Measurements from ENCODE around the gene SLC7A9.
"Not testable (repeated sequence)": the region's sequence is repeated elsewhere in the genome, so short reads cannot be mapped to it uniquely, and the experiment has no call there.

The SLC7A9 gene

GRCh38 chr19:32881766-32882165 lies 12.2 kb upstream of the SLC7A9 start:
- no peak for DNase-seq

- no peak for DNase-seq
Measured at GRCh38 chr19:32880622-32881021, 11.1 kb upstream of the SLC7A9 start.

- DNase-seq: no peak
Measured at GRCh38 chr19:32879741-32880140, 10.2 kb upstream of the SLC7A9 start.

- no peak for DNase-seq
Measured at GRCh38 chr19:32878988-32879387, 9.4 kb upstream of the SLC7A9 start.

- no peak for DNase-seq
Measured at GRCh38 chr19:32877977-32878745, 8.6 kb upstream of the SLC7A9 start.

GRCh38 chr19:32877323-32877912 lies 7.9 kb upstream of the SLC7A9 start:
- no peak for DNase-seq

GRCh38 chr19:32876919-32877285 lies 7.3 kb upstream of the SLC7A9 start:
- DNase-seq: no peak

GRCh38 chr19:32876236-32876918 lies 6.8 kb upstream of the SLC7A9 start:
- no peak for DNase-seq

GRCh38 chr19:32875428-32875827 lies 5.9 kb upstream of the SLC7A9 start:
- DNase-seq: no peak

- DNase-seq: no peak
Measured at GRCh38 chr19:32874605-32875004, 5.0 kb upstream of the SLC7A9 start.

GRCh38 chr19:32873247-32873959 lies 3.8 kb upstream of the SLC7A9 start:
- DNase-seq: no peak

- DNase-seq: no peak
Measured at GRCh38 chr19:32872391-32872790, 2.8 kb upstream of the SLC7A9 start.

- DNase-seq: no peak
Measured at GRCh38 chr19:32870981-32871451, 1.4 kb upstream of the SLC7A9 start.

- no peak for DNase-seq
Measured at GRCh38 chr19:32869966-32870573, 503 bp upstream of the SLC7A9 start.

- no peak for DNase-seq
Measured at GRCh38 chr19:32868206-32868950, 1.2 kb downstream of the SLC7A9 start.

- not testable (repeated sequence) for DNase-seq
Measured at GRCh38 chr19:32867436-32867835, 2.1 kb downstream of the SLC7A9 start.

- DNase-seq: no peak
Measured at GRCh38 chr19:32866564-32867265, 2.9 kb downstream of the SLC7A9 start.

GRCh38 chr19:32866061-32866460 lies 3.5 kb downstream of the SLC7A9 start:
- no peak for DNase-seq

- no peak for DNase-seq
Measured at GRCh38 chr19:32865326-32865725, 4.2 kb downstream of the SLC7A9 start.

GRCh38 chr19:32864318-32865007 lies 5.1 kb downstream of the SLC7A9 start:
- no peak for DNase-seq

GRCh38 chr19:32863841-32864240 lies 5.7 kb downstream of the SLC7A9 start:
- no peak for DNase-seq

Data from NCI-H1105 treated with DMSO at 0.1 percent for 48 hours (cell line).